Myometrial cell (primary cell): ENCODE results near the gene DMBX1. TPM values are rescaled to one million over a fixed set of nuclear protein-coding genes. Genes with fewer than 3 reads are reported as not detected.

Source experiments
- total RNA-seq: library from RNA; depleted of rRNA; stranded (reverse); fragments of >200 nt; gene quantifications from 2 replicates; pipeline ENCODE4 v1.2.3, GENCODE V29; 2015

DMBX1 gene
- not detected in 2 replicates for total RNA-seq

DNA sequence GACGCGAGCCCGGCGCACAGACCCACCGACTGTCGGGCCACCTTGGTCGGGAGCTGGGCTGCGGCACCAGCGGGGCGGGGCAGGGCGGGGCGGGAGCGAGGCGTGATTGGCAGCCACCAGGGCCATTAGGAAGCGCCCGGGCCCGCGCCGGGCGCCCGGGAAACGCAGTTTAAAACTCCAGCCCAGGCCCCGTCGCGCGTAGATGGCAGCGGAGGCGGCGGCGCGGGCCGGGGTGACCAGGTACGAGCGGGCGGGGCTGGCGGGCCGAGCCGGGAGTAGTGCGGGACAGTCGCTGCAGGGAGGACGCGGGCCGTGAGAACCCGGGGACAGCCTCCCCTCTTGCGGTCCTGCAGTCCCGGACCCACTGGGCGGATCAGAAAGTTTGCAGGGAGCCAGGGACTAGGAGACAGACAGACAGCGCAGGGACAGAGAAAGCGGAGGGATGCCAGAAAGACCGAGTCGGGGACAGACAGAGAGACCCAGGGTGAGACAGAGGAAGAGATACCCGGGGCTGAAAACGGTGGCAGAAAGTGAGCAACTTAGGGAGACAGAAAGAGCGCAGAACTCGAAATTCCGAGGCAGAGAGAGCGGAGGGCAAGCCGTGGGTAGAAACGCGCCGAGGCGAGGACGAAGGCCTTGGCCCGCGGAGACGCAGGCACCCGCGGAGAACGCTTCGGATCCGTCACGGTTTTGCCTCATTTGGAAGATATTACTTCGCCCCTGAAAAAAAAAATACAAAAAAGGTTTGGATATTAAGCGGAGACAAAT is at the start of gene DMBX1:
TSS of gene DMBX1 (plus strand) at position 199 of the 768 bp plus-strand sequence. CDS start 17,175 bp downstream, outside the sequence.

Other genes starting within 250 kb of the DMBX1 start
- 5.8 and 6.1 TPM in 2 replicates for gene RAD54L, start 242.1 kb upstream of the DMBX1 start, total RNA-seq
- 119 and 146 TPM in 2 replicates for gene LRRC41, start 186.2 kb upstream of the DMBX1 start, total RNA-seq
- 479 and 585 TPM in 2 replicates for gene UQCRH, start 186.1 kb upstream of the DMBX1 start, total RNA-seq
- 7.5 and 9.9 TPM in 2 replicates for gene NSUN4, start 149.0 kb upstream of the DMBX1 start, total RNA-seq
- 0.29 and 0.89 TPM in 2 replicates for gene FAAH, start 95.5 kb upstream of the DMBX1 start, total RNA-seq
- not detected in 2 replicates for gene KNCN, start 61.8 kb downstream of the DMBX1 start, total RNA-seq
- 10.1 and 11.9 TPM in 2 replicates for gene MKNK1, start 114.4 kb downstream of the DMBX1 start, total RNA-seq
- 8.6 and 10.6 TPM in 2 replicates for gene MOB3C, start 127.0 kb downstream of the DMBX1 start, total RNA-seq
- 61.5 and 78.1 TPM in 2 replicates for gene ATPAF1, start 178.5 kb downstream of the DMBX1 start, total RNA-seq
- not detected in 2 replicates for gene TEX38, start 182.0 kb downstream of the DMBX1 start, total RNA-seq
- 35.5 and 36.3 TPM in 2 replicates for gene EFCAB14, start 229.3 kb downstream of the DMBX1 start, total RNA-seq